NK-92 (cell line): ENCODE data around the gene SLC44A4.

Source experiments
- DNase-seq: peaks from one replicate; lab custom pipeline; 2025; ENCODE audit not compliant: unreplicated experiment; lab: John Stamatoyannopoulos, UW

SLC44A4 gene

GRCh38 chr6:31901415-31901952, 22.7 kb upstream of the SLC44A4 start:
- DNase-seq, result no peak

- no peak for DNase-seq
Measured at GRCh38 chr6:31900917-31901414, 22.2 kb upstream of the SLC44A4 start.

DNA sequence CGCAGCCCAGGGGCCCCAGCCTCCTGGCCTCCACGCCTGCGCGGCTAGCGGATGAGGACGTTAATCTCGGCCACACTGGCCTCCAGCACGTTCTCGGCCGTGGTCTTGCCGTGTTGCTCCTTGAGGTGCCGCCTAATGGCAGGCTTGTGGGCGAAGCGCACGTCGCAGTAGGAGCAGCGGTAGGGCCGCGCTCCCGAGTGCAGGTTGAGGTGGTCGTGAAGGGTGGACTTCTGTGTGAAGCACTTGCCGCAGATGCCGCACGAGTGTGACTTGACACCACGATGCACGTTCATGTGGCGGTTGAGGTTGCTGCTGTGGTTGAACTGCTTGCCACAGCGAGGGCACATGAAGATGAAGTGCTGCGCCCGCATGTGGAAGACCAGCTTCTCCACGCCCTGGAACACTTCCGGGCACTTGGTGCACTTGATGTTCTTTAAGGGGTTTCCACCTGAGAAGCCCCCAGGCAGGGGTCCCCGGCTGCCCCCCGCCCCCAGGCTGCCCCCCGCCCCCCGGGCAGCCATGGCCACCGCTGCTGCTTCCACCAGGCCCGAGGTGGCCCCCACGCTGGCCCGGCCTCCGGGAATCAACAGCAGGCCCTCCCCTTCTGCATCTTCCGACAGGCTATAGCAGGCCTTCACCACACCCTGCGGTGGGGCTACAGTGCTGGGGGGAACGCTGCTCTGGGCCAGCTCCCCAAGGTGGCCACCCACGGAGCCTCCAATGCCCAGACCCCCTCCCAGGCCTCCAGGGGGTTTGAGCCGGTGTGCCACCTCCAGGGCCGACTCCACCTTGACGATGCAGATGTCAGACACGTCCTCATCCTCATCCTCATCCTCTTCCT, 21.3 kb upstream of the SLC44A4 start:
- no peak for DNase-seq

DNA sequence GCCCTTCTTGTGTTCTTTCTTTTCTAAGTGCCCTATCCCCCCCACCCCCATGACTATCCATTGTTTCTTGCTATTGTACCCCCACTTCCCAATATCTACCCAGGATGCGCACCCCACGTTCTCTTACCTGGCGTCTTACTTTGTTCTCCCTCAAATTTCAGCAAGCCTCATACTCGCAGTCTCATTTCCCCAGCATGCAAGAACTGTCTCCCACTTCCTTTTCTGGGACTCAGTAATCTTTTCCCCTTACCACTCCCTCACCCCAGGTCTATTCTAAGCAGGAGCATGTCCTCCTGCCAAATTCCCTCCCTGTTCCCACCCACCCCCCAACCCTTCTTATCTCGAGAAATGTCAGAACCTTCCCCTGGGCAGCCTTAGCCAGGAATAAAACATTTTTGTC, 20.4 kb upstream of the SLC44A4 start:
- DNase-seq, result no peak

DNA sequence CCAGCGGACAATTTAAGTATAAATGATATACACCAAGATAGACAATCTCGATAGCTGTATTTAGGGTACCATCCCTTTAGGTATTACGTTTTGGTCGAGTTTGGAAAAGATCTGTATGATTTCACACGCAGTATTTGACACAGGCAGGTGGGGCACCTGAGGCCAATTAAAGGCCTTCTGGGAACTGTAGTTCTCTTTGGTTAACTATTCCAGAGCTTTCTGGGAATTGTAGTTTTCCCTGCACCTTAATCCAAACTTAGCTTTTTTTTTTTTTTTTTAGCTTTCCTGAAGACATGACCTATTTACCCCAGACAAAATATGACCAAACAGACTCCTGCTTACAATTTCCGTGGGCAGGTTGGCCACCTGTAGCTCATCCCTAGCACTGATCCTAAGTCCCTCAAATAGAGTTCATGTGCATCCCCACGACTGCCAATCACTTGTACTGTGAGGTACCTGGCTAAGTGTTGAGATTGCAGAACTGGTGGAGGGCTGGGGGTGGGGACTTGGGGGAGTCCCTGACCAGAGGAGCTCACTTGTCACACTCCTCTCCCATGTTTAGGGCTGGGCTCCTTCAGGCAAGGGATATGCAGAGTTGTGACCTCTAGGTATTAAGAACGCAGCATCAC, 19.7 kb upstream of the SLC44A4 start:
- DNase-seq, result no peak

DNA sequence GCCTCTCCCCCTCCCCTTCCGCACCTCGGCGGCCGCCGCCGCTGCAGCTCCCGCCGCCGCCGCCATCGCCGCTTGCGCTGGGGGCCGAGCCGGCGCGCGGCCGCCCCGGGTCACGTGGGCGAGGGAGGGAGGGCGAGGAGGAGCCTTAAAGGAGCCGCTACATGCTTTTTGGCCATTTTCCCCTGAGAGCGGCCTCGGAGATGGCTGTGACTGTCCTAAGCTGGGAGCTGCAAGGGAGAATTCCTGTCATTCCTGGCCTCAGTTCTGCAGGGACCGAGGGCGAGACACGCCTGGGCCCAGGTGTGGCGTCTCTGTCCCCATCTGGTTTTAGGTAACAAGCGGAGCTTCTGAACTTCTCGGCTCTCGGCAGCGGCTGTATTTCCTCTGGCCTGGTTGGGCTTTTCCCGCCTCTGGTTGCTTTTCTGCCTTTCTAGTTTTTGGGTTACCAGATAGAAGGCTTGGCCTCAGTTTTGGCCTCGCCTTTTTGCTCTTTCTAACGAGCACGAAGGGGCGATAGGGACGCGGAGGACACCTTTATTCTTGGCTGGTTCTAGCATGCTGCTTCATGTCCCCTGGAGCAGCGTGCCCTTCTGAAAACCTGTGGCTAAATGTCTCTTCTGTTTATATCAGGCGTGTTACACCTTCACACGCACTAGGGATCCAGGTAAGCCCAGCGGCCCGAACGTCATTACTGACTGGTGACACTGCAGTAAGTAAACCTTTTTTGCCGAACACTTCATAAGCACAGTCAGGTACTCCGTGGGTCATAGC, 19.0 kb upstream of the SLC44A4 start, which contains the start of gene EHMT2:
EHMT2 (minus strand) TSS at position 87 of the 771 bp plus-strand sequence; CDS start at position 66, 21 bp downstream.
- DNase-seq, result no peak

DNA sequence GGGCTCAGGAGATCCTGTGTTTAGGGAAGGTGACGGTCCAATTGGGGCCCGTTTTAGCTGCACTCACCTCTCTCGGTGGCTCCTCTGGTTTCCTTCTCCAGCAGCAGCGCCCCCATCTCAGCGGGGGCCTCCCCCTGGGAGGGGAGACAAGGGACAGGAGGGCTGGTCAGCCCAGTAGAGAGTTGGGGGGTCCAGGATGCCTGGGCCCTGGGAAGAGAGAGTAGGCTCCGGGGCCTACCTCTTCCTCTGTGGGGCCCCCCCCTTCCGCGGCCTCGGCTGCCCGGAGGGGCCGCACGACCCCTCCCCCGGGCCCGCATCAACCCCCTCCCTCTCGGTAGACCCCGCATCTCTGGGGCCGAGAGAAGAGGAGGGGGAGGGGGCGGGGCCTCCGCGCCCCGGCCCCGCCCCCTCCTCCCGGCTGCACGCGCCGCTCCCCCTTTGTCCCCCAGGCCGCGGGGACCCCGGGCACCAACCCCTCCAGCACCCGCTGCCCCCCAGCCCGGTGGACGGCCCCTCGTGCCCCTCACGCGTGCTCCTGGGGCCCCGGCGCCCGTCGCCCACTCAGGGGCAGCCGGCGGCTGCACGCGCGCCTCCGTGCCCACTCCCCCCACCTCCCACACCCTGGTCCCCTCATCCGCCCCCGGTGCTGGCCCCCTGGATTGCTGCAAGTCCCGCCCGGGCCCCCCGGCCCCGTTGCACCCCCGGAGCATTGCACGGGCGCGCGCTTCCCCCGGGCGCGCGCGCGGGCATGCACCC, 18.2 kb upstream of the SLC44A4 start:
- DNase-seq, result no peak

DNA sequence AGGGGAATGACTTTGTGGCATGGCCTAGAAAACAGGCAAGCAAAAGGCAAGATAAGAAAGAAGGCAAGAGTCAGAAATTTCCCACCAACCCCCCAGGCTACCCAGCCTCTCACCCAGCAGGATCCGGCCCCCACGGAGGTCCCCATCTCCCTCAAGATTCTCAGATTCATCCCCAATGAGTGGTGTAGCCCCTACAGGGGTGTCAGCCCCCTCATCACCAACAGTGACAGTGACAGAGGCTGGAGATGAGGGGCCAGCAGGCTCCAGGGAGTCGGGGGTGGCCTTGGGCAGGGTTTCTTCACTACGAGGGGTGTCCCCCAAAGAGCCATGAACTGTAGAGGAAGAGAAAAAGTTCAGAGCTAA, 17.7 kb upstream of the SLC44A4 start:
- DNase-seq, result no peak

DNA sequence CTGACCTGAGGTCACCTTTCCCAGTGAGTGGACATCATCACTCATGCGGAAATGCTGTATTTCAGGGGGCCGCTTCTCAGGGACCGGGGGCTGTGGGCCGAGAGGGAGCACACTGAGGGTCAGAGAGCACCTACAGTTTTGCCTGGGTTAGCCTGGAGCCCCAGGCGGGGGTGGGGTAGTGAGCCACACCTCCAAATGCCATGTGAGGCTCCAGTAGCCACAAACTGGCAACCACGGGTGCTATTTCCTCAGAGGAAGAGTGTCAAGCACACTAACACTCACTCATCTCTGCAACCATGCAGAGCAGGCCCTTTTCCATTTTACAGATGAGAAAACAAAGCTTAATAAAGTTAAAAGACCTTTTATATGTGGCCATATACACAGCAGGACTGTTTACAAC, 14.0 kb upstream of the SLC44A4 start:
- no peak for DNase-seq

DNA sequence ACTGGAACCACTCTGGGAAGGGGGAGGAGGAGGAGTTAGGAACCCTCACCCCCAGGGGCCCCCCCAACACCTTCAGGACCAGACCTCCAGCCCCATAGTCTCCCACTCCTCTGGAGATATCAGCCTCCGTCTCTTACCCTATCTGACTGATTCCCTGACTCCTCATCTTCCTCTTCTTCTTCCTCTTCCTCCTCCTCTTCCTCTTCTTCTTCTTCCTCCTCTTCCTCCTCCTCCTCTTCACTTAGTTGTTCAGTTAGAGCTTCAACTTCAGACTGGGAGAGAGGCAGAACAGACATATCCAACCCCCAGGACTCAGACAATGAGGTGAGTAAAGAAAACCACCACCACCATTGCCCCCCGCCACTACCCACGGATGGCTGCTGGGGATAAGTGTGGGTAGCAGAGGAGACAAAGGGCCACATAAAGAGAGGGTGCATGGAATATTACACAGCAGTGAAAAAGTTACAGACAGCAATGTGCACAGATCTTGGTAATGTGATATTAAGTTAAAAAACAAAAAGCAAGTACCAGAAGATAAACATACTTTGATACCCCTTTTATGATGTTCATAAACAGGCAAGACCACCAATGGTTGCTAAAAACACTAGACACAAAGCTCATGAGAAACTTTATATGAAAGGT, 10.7 kb upstream of the SLC44A4 start:
- DNase-seq, result no peak

DNA sequence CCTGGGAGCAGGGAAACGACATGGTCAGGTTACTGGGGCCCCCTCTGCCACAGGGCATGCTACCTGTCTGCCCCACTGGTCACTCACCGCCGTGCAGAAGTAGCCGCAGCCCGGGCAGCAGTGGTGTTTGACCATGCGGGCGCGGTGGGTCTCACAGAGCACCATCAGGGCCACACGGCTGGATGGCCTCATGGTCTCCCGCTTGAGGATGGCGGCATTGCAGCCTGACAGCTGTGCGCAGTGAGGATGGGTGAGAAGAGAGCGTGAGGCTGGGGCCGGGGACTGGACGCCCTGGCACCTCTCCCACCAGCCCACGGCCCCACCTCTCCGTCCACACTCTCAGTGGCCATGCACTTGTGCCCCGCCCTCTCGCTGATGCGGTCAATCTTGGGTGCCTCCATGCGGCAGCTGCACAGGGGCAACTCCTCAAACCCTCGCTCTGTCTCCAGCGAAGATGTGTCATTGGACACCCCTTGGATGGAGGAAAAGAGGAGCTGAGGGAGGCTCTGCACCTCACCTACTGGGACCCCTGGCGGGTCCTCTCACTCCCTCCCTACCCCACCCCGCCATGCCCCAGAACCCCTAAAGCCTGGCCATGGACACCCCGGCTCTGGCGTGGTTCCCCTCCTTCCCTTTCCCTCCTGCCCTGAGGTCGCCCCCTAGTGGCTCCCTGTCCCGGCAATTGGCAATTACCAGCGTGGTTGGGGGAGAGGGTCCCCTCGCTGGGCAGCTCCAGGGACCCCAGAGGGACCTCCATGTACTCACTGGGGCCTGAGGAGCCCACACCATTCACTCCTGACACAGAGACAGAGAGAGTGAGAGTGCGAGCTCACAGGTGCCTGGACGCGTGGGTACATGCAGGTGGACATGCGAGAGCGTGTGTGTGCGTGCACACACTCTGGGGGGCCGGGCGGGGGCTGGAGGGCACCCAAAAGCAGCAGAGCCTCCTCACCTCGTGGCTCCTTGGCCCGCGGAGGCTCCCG, 9.8 kb upstream of the SLC44A4 start:
- no peak for DNase-seq

DNA sequence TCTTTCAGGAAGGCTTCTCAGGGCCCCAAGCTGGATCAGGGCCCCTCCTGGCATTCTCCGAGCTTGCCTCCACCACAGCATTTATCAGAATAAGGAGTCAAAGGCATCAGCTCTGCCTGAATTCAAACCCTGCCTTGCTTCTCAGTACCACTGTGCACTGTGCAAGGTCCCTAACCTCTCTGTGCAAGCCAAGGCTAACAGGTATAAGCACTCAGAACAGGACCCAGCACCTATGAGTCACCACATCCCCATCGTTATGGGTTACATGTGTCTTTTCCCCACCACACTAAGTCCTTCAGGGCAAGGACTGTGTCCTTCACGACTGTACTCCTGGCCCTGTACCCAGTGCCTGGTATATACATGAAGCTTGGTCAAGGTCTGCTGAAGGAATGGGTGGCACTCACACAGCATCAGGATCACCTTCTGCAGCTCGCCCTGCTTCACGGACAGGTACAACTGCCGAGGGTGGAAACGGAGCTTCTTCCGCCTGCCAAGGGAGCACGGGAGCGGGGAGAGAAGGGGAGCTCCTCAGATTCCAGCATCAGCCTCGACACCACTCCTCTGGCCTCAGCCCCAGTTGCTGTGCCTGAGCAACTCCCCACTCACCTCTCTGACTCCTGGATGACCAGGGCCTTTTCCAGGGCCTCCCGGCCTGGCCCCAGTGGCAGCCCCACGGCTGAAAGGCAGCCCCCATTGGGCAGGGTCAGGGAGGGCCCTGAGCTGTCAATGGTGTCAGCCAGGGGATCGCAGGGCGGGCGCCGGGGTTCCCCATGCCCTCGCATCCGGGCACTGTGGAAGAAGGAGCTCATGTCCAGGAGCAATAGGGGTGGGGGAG, 8.6 kb upstream of the SLC44A4 start:
- no peak for DNase-seq

DNA sequence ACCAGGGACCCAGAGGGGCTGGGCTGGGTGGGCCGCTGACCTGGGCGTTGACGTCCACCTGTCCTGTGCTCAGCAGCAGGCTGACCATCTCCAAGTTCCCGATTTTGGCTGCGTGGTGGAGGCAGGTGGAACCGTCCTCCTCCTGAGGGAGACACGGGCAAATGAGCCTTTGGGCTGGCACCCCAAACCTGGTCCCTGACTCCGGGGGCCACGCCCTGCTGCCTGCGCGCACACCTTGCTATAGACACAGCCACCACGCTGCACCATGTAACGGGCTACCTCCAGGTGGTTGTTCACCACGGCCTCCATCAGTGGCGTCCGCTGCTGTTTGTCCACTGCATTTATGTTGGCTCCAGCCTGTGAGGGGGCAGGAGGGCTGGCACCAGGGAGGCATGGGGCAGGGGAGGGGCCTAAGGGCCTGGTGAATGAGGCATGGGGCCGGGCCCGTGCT, 7.8 kb upstream of the SLC44A4 start:
- DNase-seq, result no peak

DNA sequence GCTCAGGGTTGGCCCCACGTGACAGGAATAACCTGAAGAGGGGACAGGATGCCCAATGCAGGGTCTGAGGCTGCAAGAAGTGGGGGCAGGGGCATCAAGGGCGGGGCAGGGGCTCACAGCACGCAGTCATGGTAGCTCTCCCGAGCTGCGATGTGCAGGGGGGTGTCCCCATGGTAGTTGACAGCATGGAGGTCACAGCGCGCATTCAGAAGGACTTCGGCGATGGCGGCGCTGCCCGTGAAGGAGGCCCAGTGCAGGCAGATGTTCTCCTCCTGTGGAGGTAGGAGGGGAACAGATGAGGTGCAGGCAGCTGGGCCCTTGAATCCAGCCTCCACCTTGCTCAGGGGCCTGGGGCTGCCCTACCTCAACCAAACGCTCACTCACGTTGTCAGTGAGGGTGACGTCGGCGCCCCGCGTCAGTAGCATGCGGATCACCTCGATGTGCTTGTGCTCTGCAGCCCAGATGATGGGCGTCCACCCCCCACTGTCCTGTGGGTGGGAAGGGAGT, 5.8 kb upstream of the SLC44A4 start:
- no peak for DNase-seq

DNA sequence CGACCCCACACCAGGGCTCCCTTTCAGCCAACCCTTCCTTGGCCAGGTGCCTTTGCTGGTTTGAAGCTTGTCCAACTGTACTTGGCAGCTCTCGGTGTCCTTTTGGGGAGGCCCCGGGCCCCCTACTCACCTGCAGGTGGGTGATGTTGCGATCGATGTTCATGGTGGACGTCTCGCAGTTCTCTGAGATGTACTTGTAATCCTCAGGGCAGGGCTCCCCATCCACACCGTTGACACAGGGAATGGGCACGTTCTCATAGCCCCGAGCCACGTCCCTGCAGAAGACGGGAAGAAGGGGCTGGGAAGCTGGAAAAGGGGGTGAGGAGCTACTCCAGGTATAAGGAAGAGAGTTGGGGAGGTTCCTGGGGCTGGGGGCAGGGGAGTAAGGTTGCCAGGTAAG, 4.9 kb upstream of the SLC44A4 start:
- no peak for DNase-seq

DNA sequence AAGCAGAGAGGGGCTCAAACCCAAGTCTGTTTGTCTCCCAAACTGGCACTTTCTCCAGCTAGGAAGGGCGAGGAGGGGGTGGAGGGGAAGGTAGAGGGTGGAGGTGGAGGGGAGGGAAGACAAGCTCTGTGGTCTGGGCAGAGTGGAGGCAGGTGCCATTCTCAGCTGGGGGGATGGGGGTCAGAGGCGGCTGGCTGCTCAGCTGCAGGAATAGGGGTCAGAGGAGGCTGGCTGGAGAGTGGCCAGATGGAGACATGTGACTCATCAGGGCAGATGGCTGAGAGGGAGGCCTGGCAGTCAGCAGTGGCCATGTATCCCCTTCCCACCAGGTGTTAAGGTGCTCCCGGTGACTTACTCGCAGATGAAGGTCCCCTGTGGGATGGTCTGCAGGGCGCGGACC, 3.5 kb upstream of the SLC44A4 start:
- DNase-seq, result no peak

DNA sequence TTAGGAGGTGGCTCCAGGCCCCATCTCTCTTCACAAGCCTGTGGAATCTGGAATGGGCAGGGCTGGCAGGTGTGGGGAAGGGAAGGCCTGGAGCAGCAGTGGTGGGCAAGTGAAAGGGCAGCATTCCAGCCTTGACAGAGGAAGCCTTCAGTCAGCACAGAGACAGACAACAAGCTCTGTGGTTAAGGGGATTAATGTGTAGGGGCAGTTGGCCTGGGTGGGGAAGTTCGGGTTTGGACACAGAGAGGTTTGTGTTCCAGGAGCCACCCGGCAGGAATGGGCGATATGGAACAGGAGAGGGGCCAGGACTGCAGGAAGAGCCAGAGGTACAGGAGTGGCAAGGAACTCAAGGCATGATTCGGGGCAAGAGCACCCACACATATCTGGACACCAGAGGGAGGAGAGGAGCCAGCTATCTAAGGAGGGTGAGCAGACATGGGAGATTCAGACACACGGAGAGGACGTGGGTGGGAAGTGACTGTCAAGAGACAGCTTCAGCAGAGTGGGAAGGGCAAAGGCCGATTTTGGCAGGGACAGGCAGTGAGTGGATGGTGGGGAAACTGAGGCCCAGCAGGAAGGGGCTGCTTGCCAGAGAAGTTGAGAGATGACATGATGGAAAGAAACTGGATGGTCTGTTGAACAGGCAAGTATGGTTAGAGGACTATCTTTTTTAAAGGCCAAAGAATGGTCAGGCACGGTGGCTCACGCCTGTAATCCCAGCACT, 2.5 kb upstream of the SLC44A4 start:
- no peak for DNase-seq
